Measurements from ENCODE around the gene C22orf23.

The C22orf23 gene

DNA sequence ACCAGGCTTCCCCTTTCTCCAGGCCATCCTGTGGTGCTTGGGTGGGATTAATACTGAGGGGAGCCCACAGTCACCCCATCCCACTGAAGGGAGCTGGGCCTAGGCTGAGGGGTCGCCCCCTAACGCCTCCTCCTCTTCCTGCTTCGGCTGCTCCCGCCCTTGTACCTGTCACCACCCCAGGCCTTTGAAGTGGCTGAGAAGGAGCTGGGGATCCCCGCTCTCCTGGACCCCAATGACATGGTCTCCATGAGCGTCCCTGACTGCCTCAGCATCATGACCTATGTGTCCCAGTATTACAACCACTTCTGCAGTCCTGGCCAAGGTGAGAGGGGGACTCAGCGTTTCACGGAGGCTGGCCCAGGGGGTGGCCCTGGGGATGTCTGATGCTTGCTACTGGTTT lies 41.2 kb downstream of the C22orf23 start:
- Mint-ChIP-seq H3K27ac (no peak overlapping the region), H3K36me3 (ENCODE audit: low read depth) (no peaks in the 10 kb centered on the region), H3K27me3 (no peaks in the 10 kb centered on the region), H3K4me3 (no peak overlapping the region), H3K4me1 (peaks cover 11% of the 10 kb centered on the region), H3K9me3 (no peaks in the 10 kb centered on the region)
- DNase-seq (no peak), ATAC-seq (no peak)

DNA sequence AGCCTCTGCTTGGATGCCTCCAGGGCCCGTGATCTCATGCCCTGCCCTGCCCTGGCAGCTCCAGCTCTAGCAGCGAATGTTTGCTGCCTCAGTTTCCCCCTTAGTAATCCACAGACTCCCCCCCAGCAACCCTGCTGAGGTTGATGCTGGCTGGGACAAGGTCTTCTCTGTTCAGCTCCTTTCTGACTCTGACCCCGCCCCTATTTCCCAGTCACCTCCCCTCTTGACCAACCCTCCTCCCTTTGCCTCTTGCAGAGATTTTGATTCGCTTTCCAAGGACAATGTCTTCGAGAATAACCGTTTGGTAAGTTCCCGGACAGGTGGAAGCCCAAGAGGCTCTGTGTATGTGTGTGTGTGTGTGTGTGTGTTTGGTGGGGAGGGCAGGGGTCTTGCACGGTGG lies 41.7 kb downstream of the C22orf23 start:
- peaks cover 16% of the 10 kb centered on the region for H3K4me1 Mint-ChIP-seq
- ATAC-seq (no peak), DNase-seq (no peak)
- no peak overlapping the region for H3K4me3 Mint-ChIP-seq
- no peak overlapping the region for H3K27ac Mint-ChIP-seq
- H3K9me3 Mint-ChIP-seq = no peaks in the 10 kb centered on the region
- no peaks in the 10 kb centered on the region for H3K27me3 Mint-ChIP-seq
- no peaks in the 10 kb centered on the region for H3K36me3 Mint-ChIP-seq (ENCODE audit: low read depth)

DNA sequence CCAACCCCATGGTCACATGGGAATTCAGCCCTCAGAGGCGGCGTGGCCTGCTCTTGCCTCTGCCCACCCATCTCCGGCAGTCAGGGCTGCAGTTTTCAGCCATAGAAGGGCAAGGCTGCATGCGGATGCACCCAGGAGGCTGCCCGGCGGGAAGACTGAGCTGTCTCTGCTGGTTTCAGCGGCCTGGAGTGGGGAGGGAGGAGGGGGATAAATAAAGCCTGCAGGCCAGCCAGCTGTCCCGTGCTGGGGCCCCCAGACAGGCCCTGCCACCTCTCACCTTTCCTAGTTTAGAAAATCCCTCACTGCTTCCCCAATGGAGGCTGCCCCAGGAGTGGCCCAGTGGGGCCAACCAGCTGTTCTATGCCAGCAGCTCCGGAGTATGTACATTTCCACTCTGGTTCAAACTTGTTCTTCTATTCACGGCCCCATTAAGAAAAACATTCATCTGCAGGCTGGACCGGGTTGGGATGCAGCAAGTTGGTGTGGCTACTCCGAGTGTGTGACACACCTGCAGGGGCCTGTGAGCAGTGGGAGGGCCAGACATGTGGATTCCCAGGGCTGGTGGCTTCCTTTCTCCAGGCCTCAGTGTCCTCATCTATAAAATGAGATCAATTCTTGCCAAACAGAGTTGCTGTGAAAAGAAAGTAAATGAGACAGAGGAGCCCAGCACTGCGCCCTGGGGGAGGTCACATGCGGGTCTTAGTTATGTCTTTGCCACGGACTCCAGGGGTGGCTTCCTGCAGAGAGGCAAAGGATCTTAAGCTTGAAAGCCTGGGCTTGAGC lies 42.3 kb downstream of the C22orf23 start:
- H3K4me3 Mint-ChIP-seq = no peak overlapping the region
- peaks cover 17% of the 10 kb centered on the region for H3K4me1 Mint-ChIP-seq
- H3K9me3 Mint-ChIP-seq = no peaks in the 10 kb centered on the region
- DNase-seq (no peak), ATAC-seq (no peak)
- no peaks in the 10 kb centered on the region for H3K27me3 Mint-ChIP-seq
- no peaks in the 10 kb centered on the region for H3K36me3 Mint-ChIP-seq (ENCODE audit: low read depth)
- H3K27ac Mint-ChIP-seq = no peak overlapping the region

DNA sequence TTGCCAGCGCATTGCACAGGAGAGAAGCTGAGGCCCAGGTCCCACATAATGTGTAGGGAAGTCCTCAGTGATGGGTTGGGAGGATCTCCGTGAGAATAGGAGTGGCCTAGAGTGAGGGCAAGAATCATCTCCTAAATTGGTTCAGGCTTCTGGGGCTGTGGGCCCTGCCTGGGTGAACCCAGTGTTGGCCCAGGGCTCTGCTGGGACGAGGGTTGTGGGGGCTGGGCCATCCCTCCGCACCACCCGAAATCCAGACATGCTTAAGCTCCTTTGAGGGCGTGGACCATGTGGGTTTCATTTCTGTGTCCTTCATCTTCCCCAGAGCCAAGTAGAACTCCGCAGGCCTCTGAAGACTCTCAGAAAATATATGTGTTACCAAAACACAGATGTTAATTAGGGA lies 43.6 kb downstream of the C22orf23 start:
- Mint-ChIP-seq H3K4me3 (no peak overlapping the region), H3K27ac (no peak overlapping the region), H3K9me3 (no peaks in the 10 kb centered on the region), H3K36me3 (ENCODE audit: low read depth) (no peaks in the 10 kb centered on the region), H3K4me1 (peaks cover 26% of the 10 kb centered on the region), H3K27me3 (no peaks in the 10 kb centered on the region)
- ATAC-seq (no peak), DNase-seq (no peak)

DNA sequence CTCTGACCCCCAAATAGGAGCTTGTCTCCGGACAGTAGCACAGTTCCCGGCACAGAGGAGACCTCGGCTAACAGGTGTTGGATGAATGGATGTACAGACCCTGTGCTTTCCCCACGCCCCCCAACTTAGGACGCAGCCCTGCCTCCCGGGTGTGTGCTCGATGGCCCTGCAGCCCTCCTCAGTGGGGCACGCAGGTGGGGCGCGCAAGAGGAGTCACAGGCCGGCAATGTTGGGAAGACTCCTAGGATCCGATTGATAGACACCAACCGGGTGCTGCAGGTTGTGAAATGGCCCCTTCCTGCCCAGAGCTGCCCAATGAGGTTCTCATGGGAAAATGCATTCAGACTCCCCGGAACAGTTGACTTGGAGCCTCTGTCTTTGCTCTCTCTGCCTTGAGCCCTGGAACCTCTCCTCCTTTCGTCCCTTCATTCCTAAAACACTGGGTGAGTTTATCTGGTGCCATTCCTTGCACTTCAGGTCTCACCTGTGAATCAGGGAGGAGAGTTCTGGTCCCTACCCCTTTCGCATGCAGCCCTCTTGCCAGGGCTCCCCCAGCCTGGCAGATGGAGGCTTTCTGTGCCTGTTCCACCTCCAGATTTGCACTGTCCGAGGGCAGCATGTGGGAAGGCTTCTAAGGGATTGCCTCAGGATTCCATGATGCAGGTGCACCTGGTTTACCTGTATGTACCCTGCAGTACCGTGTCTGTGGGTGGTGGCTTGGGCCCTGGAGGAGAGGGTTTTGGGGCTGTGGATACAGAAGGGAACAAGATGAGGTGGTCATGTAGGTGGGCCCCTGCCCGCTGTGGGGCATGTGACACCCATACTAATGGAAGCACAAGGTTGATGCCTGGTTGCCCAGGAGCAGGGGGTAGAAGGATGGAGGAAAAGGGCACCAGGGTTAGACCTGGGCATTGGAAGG lies 46.1 kb downstream of the C22orf23 start:
- ATAC-seq (no peak), DNase-seq (no peak)
- Mint-ChIP-seq H3K36me3 (ENCODE audit: low read depth) (no peaks in the 10 kb centered on the region), H3K27me3 (no peaks in the 10 kb centered on the region), H3K27ac (peak overlapping the region; percentile 59), H3K4me1 (peaks cover 26% of the 10 kb centered on the region), H3K4me3 (peak overlapping the region; percentile 72), H3K9me3 (no peaks in the 10 kb centered on the region)

DNA sequence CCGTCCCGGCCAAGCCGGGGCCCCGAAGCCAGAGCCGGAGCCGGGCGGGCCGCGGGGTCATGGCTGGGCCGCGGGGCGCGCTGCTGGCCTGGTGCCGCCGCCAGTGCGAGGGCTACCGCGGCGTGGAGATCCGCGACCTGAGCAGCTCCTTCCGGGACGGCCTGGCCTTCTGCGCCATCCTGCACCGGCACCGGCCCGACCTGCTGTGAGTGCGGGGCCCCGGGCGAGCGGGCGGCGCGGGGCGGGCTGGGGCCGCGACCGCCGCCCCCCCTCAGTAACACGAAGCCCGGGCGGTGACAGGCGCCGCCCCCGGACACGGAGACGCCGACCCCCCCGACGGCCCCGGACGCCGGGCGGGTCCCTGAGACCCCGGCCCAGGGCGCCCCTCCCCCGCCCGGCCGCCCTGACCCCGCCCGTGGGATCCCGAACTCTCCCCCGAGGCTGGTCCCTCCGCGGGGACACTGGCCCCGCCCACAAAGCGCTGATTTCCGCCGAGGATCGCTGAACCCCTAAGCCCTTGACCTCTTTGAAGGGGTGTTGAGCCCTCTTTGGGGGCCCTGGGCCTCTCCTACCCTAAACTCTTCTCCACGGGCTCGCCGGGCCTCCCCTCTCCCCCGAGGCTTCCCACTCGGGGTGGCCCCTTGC lies 46.9 kb downstream of the C22orf23 start:
- DNase-seq (peak; percentile 48), ATAC-seq (peak; percentile 44)
- Mint-ChIP-seq H3K36me3 (ENCODE audit: low read depth) (no peaks in the 10 kb centered on the region), H3K4me1 (peaks cover 25% of the 10 kb centered on the region), H3K27me3 (no peaks in the 10 kb centered on the region), H3K4me3 (peak overlapping the region; percentile 72), H3K27ac (peak overlapping the region; percentile 59), H3K9me3 (no peaks in the 10 kb centered on the region)

DNA sequence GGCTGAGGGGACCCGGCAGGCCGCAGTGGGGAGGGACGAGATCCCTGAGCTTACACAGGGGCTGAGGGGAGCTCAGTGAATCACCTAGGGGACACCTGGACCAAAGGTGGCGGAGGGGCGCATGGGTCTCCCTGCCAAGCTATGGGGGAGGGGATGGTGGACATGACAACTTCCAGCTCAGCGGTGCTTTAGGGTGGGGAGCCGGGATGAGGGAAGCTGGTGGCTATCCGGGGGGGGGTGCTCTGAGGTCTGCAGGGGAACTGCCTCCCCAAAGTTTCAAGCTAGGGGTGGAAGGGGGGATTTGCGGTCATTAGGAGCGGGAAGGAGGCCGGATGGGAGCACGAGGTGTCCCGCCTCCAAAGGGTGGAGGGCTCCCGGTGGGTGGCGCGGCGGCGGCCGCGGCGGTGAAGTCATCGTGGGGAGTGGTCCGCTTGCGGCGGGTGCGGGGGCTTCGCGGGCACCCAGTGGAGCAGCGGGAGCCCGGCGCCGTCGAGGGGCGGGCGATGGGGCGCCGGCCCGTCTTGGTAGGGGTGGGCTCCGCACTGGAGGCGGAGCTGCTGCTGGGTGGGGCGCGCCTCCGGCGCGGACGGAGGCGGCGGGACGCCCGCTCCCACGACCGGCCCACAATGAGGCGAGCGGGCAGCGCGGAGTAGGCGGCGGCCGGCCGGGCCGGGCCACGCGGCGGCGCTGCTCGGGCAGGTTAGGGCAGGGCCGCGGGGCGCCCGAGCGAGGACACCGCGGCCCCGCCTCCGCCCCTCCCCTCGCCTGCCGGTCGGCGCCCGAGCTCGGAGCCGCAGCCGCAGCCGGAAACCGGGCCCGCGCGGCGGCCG lies 47.7 kb downstream of the C22orf23 start, which contains the start of gene MICALL1:
TSS of gene MICALL1 (plus strand) at position 764 of the 830 bp plus-strand sequence. CDS start 126 bp downstream, outside the sequence.
- Mint-ChIP-seq H3K4me3 (peak within 1 kb of the TSS; percentile 72), H3K27ac (peak within 1 kb of the TSS; percentile 77), H3K9me3 (no peaks in the 10 kb centered on the region), H3K4me1 (peaks cover 25% of the 10 kb centered on the region), H3K27me3 (no peaks in the 10 kb centered on the region), H3K36me3 (ENCODE audit: low read depth) (no peaks in the 10 kb centered on the region)
- ATAC-seq (peak; percentile 81), DNase-seq (peak; percentile 73)

DNA sequence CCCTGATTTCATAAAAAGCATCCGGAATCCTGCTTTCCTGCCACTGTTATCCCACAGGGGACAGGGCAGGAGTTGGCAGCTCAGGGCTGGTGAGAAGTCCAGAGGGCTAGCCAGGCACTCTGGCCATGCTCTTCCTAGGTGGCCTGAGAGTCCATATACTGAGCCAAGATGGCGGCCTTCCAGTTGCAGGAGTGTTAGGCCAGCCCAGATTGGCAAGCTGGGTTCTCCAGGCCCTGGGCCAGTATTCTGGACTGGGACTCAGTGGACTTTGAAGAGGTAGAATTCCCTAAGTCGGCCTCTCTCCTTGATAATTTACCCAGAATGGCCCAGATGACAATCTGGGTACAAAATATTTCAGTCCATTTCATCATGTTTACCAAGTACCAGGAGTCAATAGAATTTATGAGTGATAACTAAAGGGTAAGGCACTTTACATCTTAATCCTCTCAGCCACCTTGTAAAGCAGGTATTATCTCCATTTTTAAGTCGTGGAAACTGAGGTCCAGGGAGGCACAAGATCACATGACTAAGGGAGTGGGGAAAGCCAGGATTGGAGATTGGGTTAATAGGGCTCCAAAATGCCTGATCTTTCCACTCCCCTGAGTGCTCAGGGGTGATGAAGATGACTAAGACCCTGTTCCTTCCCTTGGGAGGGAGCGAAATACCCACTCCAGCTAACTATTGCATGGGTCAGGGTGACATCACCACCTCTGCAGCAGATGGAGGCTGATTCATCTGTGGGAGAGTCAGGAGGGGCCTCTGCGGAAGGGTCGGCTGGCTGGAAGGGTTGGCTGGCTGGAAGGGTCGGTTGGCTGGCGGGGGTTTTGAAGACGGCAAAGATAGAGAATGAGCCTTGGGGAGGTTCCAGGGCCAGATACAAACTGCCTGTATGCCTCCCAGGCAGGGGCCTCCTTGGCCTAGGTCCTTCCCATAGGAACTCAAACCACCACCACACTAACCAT lies 48.5 kb downstream of the C22orf23 start:
- ATAC-seq (peak; percentile 72), DNase-seq (peak; percentile 48)
- H3K4me1 Mint-ChIP-seq = peaks cover 25% of the 10 kb centered on the region
- no peaks in the 10 kb centered on the region for H3K27me3 Mint-ChIP-seq
- H3K27ac Mint-ChIP-seq = peak overlapping the region; percentile 77
- no peaks in the 10 kb centered on the region for H3K36me3 Mint-ChIP-seq (ENCODE audit: low read depth)
- H3K4me3 Mint-ChIP-seq = peak overlapping the region; percentile 71
- no peaks in the 10 kb centered on the region for H3K9me3 Mint-ChIP-seq

DNA sequence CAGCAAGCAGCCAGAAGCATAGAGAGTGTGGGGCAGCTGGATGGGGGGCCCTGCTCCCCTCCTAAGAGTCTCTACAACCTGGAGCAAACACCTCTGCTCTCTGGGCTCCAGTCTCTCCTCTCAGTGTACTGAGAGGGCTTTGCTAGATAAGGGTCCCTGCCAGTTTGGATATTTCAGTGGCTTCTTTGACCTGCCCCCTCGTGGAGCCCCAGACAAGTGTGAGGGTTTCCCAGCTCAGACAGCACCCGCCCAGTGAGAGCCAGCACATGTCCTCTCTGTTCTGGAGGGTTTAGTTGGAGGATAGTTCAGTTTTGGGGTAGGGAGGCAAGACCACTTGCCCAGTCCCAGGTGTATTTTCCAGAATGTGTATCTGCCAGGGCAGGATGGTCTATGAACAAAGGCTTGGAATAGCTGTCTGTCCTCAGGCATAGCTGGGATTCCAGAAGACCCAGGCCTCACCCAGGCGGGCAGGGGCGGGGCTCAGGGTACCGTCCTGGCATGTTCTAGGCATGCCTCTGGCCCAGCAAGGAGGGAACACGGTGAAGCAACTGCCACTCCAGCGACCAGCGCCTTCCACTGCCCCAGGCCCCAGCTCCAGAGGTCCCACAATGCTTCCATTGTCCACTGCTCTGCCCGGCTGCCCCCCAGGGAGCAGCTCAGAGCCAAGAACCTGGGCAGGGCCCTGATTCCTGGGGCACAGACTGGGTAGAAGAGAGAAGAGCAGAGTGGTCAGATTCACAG lies 54.8 kb downstream of the C22orf23 start:
- Mint-ChIP-seq H3K4me1 (peaks cover 20% of the 10 kb centered on the region), H3K27ac (no peak overlapping the region)

DNA sequence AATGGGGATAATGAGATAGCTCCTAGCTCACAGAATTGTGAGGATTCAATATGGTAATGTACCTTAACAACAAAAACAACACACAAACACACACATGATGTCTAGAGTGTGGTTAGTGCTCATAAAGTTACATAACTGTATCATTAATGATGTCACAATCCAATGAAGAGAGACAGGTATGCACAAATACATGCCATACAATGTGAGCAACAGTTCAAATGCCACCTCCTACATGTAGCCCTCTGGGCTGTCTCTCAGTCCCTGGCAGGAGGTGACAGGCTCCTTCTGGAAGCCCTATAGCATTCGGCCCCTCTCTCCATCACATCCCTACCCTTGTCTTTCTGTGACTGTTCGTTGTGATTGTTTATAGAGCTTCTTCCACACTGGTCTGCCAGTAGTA lies 55.6 kb downstream of the C22orf23 start:
- Mint-ChIP-seq H3K27me3 (no peaks in the 10 kb centered on the region), H3K27ac (no peak overlapping the region), H3K4me3 (no peak overlapping the region), H3K36me3 (ENCODE audit: low read depth) (no peaks in the 10 kb centered on the region), H3K9me3 (no peaks in the 10 kb centered on the region), H3K4me1 (peaks cover 20% of the 10 kb centered on the region)
- ATAC-seq = no peak
- DNase-seq = no peak

More for the DNA sequence above, 54.8 kb downstream of the C22orf23 start:
- ATAC-seq = no peak
- Mint-ChIP-seq H3K27me3 (no peaks in the 10 kb centered on the region), H3K36me3 (ENCODE audit: low read depth) (no peaks in the 10 kb centered on the region), H3K4me3 (no peak overlapping the region), H3K9me3 (no peaks in the 10 kb centered on the region)
- DNase-seq = no peak

DNA sequence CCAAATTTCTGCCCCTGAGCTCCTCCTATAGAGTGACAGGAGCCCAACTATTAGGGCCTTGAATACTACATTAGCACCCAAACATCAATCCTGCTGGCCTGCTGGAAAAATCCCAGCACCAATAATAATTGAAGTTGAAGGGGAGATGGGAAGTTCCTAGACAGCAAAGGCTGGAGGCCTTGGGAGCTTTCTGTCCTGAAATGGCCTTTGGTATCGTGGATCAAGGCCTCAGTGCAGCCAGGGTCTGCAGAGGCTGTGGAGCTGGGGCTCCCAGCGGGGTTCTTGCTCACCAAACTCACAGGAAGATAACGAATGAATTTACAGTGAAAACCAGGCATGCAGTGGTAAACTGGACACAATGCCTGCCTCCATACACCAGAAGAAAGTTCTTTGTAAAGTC lies 56.5 kb downstream of the C22orf23 start:
- Mint-ChIP-seq H3K36me3 (ENCODE audit: low read depth) (peaks cover 2% of the 10 kb centered on the region), H3K27me3 (no peaks in the 10 kb centered on the region), H3K9me3 (no peaks in the 10 kb centered on the region), H3K4me1 (peaks cover 20% of the 10 kb centered on the region), H3K27ac (peak overlapping the region; percentile 78), H3K4me3 (no peak overlapping the region)
- DNase-seq (no peak), ATAC-seq (no peak)

DNA sequence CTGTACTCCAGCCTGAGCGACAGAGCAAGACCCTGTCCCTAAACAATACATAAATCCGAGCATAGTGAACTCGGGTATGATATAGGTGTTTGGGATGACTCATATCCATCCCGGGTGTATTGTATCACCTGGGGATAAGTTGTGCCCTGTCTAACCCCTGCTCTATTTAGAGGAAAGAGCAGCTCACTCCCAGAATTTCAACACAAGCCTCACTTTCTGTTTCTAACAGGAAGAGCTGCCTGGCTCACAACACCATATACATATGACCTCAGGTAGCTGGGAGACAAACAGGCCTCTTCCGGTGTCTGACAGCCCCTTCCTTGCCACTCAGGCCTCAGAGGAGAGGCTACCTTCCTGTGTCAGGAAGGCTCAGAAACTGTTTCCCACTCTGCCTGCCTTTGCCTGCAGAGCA lies 57.2 kb downstream of the C22orf23 start:
- Mint-ChIP-seq H3K27ac (peak overlapping the region; percentile 78), H3K4me1 (peaks cover 20% of the 10 kb centered on the region), H3K4me3 (no peak overlapping the region), H3K27me3 (no peaks in the 10 kb centered on the region), H3K36me3 (ENCODE audit: low read depth) (peaks cover 9% of the 10 kb centered on the region), H3K9me3 (no peaks in the 10 kb centered on the region)
- DNase-seq = peak; percentile 34
- ATAC-seq = peak; percentile 85
